ENCODE results near the gene GINS3. TPM values are rescaled to one million over a fixed set of nuclear protein-coding genes. Genes with fewer than 3 reads are reported as not detected.
A peak's percentile ranks its signal among the peaks of the same experiment; 100 is the strongest.

The GINS3 gene
- total RNA-seq, 2 donors from 2014 or later, result 0.77 to 0.86 TPM

DNA sequence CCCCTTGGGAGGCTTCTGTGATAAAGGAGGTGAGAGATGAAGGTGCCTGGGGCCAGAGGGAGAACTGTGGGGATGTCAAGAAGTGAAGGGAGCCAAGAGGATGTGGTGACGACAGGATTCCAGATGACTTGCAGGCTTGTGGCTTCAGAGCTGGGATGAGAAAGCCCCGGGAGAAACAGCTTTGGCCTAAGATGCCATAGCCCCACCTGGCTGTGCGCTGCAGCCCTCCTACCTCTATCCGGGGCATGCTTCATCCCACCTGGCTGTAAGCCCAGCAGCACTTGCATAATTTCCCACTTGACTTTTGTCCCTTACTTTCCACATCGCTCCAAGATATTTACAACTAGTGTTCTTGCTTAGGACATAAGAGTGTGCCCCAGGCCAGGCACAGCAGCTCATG, 29.3 kb downstream of the GINS3 start:
- DNase-seq (no peak), ATAC-seq (no peak)
- H3K36me3 Mint-ChIP-seq (ENCODE audit: low read depth), result peaks cover 5% of the 10 kb centered on the region
- H3K27ac Mint-ChIP-seq, result no peak overlapping the region
- no peak overlapping the region for H3K4me3 Mint-ChIP-seq
- no peaks in the 10 kb centered on the region for H3K9me3 ChIP-seq (ENCODE audit: control insufficient read depth, low read length, poor library complexity, severe bottlenecking)
- H3K4me1 Mint-ChIP-seq, result peaks cover 14% of the 10 kb centered on the region
- H3K27me3 Mint-ChIP-seq, result peaks cover 39% of the 10 kb centered on the region

DNA sequence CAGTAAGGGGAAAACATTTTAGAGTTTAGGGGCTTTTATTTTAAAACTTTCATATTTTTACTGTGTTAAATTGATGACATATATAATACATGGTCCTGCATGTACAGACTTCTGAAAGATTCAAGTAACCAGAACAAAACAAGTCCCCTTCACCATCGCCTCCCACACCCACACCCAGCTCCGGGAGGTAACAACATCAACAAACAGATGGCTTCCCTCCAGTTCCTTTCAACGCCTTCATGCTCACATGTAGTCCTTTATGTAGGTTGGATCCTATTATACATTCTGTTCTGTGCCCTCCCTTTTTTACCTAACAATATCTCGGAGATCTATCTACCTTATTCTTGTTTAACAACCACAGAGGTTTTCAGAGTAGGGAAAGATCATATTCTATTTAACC, 30.5 kb downstream of the GINS3 start:
- peaks cover 29% of the 10 kb centered on the region for H3K27me3 Mint-ChIP-seq
- H3K4me3 Mint-ChIP-seq, result no peak overlapping the region
- no peaks in the 10 kb centered on the region for H3K9me3 ChIP-seq (ENCODE audit: control insufficient read depth, low read length, poor library complexity, severe bottlenecking)
- ATAC-seq, result no peak
- DNase-seq, result no peak
- H3K4me1 Mint-ChIP-seq, result peaks cover 21% of the 10 kb centered on the region
- H3K36me3 Mint-ChIP-seq (ENCODE audit: low read depth), result peaks cover 3% of the 10 kb centered on the region
- no peak overlapping the region for H3K27ac Mint-ChIP-seq

DNA sequence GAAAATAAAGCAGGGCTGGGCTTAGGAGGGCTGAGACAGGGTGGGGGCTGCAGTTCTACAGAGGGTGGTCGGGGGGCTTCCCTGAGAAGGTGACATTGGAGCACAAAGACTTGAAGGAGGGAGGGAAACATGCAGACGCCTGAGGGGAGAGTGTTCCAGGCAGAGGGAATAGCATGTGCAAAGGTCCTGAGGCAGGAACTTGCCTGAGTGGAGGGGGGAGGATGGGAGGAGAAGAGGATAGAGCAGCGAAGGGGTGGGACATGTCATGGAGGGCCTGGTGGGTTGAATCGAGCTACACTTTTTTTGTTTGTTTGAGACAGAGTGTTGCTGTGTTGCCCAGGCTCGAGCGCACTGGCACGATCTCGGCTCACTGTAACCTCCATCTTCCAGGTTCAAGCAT, 33.0 kb downstream of the GINS3 start:
- no peak overlapping the region for H3K4me3 Mint-ChIP-seq

DNA sequence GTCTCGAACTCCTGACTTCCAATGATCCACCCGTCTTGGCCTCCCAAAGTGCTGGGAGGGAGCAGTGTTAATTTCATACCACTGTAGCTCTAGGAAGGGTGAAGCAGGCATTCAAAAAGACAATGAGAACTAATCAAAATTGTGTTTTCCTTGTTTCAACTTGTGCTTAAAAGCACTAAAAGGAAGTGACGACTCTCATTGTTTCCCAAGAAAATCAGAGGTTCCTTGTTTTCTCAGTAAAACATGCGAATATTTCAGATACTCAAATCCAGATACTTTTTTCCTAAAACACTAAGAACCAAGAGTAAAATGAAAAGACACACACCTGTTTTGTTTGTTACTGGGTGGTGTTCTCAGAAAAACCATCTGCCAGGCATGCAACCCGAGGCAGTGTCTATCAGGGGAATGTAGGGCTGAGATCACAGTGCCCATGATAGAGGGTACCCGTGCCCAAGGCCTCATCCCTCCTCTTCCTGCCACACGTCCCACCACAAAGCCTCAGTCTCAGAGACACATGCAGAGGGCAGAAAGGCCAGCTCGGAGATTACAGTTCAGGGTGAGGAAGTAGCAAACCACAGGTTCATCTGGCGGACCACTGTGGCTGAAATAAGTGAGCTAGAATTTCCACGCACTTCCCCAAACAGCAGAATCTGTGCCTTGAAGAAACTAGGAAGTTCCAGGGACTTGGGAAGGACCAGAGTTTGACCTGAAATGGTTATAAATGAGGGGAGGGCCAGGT, 33.7 kb downstream of the GINS3 start:
- Mint-ChIP-seq H3K4me3 (peak overlapping the region; percentile 41), H3K4me1 (peaks cover 20% of the 10 kb centered on the region), H3K27ac (peak overlapping the region; percentile 85), H3K36me3 (ENCODE audit: low read depth) (no peaks in the 10 kb centered on the region), H3K27me3 (peaks cover 13% of the 10 kb centered on the region)
- ATAC-seq (peak; percentile 67), DNase-seq (no peak)
- no peaks in the 10 kb centered on the region for H3K9me3 ChIP-seq (ENCODE audit: control insufficient read depth, low read length, poor library complexity, severe bottlenecking)

More for the DNA sequence above, 33.0 kb downstream of the GINS3 start:
- Mint-ChIP-seq H3K27me3 (peaks cover 20% of the 10 kb centered on the region), H3K27ac (peak overlapping the region; percentile 85), H3K36me3 (ENCODE audit: low read depth) (no peaks in the 10 kb centered on the region), H3K4me1 (peaks cover 21% of the 10 kb centered on the region)
- no peaks in the 10 kb centered on the region for H3K9me3 ChIP-seq (ENCODE audit: control insufficient read depth, low read length, poor library complexity, severe bottlenecking)
- no peak for DNase-seq
- ATAC-seq, result no peak

DNA sequence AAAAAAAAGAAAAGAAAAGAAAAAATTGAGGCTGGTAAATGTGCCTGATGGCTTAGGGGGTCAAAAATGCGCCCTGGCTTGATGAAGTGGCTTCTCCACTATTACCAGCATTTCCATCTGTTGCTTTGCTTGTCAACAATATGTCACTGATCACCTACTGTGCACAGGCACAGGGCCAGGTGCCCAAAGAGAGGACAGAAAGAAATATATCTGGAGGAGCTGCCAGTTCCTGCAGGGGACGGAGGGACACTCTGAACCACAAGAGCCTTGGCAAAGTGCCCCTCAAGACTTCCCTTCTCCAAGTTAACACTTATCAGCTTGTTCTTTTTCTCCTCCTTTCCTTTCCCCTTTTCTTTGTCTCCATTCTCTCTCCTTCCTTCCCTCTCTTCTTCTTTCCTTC, 34.7 kb downstream of the GINS3 start:
- no peaks in the 10 kb centered on the region for H3K36me3 Mint-ChIP-seq (ENCODE audit: low read depth)
- peaks cover 10% of the 10 kb centered on the region for H3K27me3 Mint-ChIP-seq
- H3K4me1 Mint-ChIP-seq, result peaks cover 22% of the 10 kb centered on the region
- peak overlapping the region; percentile 85 for H3K27ac Mint-ChIP-seq
- H3K4me3 Mint-ChIP-seq, result no peak overlapping the region
- DNase-seq (no peak), ATAC-seq (no peak)
- H3K9me3 ChIP-seq (ENCODE audit: control insufficient read depth, low read length, poor library complexity, severe bottlenecking), result no peaks in the 10 kb centered on the region

DNA sequence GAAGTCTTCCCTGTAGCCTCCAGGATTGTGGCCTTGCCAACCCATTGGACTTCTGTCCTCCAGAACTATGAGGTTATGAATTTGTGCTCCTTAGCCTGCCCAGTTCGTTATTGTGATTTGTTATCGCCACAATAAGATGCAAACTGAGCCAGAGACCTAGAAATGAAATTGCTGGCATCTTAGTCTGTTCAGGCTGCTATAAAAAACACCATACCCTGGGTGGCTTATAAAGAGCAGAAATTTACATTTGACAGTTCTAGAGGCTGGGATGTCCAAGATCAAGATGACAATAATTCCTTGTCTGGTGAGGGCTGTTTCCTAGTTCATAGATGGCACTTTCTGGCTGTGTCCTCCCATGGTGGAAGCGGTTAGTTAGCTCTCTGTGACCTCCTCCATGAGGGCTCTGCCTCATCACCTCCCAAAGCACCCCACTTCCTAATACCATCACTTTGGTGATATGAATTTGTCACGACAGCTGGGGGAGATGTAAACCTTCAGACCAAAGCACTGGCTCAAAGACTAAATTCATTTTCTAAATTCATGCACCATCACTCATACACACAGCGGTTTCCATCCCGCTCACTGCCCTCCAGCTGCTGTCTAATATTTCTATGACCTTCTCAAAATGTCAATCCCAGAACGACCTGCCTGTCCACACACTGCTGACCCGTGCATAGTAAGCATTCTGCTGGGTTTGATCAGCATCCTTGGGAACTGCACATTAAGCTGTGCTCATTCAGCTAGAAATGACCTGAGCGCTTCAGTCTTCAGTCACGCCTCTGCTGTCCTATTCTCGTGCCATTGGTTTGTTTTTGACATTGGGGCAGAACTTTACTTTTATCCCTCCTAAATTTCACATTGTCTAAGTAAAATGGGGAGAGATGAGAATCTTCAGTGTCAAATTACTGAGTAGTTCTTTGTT, 36.6 kb downstream of the GINS3 start:
- Mint-ChIP-seq H3K36me3 (ENCODE audit: low read depth) (no peaks in the 10 kb centered on the region), H3K4me3 (no peak overlapping the region), H3K27ac (peak overlapping the region; percentile 43)

DNA sequence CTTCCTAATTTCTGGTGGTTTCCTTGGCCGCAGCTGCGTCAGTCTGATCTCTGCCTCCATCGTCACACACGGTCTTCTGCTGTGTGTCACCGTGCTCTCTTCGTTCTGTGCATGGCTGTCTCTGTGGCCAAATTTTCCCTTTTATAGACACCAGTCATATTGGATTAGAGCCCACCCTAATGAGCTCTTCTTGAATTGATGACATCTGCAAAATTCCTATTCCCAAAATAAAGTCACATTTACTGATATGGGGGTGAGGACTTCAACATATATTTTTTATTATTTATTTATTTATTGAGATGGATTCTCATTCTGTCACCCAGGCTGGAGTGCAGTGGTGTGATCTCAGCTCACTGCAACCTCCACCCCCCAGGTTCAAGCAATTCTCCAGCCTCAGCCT, 38.4 kb downstream of the GINS3 start:
- Mint-ChIP-seq H3K27me3 (peaks cover 6% of the 10 kb centered on the region), H3K4me3 (no peak overlapping the region), H3K27ac (no peak overlapping the region), H3K4me1 (peaks cover 17% of the 10 kb centered on the region), H3K36me3 (ENCODE audit: low read depth) (no peaks in the 10 kb centered on the region)
- H3K9me3 ChIP-seq (ENCODE audit: control insufficient read depth, low read length, poor library complexity, severe bottlenecking), result no peaks in the 10 kb centered on the region
- ATAC-seq, result no peak
- no peak for DNase-seq

More for the DNA sequence above, 36.6 kb downstream of the GINS3 start:
- DNase-seq (no peak), ATAC-seq (no peak)
- H3K27me3 Mint-ChIP-seq, result peaks cover 6% of the 10 kb centered on the region
- H3K4me1 Mint-ChIP-seq, result peaks cover 22% of the 10 kb centered on the region
- no peaks in the 10 kb centered on the region for H3K9me3 ChIP-seq (ENCODE audit: control insufficient read depth, low read length, poor library complexity, severe bottlenecking)

DNA sequence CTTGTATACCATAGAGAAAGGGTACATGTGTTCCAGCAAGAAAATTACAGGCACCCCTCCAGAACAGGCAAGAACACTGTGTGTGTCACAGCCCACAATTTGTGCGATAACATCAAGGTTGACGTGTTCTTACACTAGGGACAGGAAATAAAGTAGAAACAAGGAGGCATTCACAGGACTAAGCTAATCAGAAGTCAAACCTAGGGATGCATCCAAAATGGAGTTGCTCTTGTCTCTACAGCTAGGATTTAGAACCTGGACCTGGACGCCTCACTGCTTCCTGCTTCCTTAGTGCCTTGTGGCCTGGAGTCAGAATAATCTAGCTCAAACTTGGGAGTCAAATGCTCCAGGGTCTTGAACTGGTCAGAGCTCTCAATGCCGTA, 41.3 kb downstream of the GINS3 start:
- H3K4me3 Mint-ChIP-seq, result no peak overlapping the region
- H3K36me3 Mint-ChIP-seq (ENCODE audit: low read depth), result no peaks in the 10 kb centered on the region
- no peak overlapping the region for H3K27ac Mint-ChIP-seq
- H3K27me3 Mint-ChIP-seq, result peaks cover 12% of the 10 kb centered on the region
- H3K9me3 ChIP-seq (ENCODE audit: control insufficient read depth, low read length, poor library complexity, severe bottlenecking), result no peaks in the 10 kb centered on the region
- ATAC-seq, result no peak
- peaks cover 4% of the 10 kb centered on the region for H3K4me1 Mint-ChIP-seq
- DNase-seq, result no peak

DNA sequence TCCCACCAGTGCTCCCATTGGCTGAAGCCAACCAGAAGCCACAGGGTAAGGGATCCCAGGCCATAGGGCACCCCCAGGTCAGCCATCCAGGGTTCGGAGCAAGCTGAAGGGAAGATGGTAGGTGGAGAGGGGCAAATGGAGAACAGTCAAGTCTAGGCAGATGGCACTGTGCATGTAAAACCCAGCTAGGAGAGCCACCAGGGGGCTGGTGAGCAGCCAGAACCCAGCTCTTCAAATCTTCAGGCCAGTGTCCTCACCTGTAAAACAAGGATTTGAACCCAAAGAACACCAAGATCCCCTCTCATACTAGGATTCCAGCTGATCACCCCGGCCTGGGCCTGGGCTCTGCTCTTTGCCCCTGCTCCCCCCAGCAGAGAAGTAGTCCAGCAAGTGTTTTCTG, 43.5 kb downstream of the GINS3 start:
- H3K4me3 Mint-ChIP-seq, result no peak overlapping the region
- H3K4me1 Mint-ChIP-seq, result peaks cover 2% of the 10 kb centered on the region
- ATAC-seq, result no peak
- H3K27me3 Mint-ChIP-seq, result peaks cover 17% of the 10 kb centered on the region
- H3K9me3 ChIP-seq (ENCODE audit: control insufficient read depth, low read length, poor library complexity, severe bottlenecking), result no peaks in the 10 kb centered on the region
- DNase-seq, result no peak
- H3K27ac Mint-ChIP-seq, result no peak overlapping the region
- no peaks in the 10 kb centered on the region for H3K36me3 Mint-ChIP-seq (ENCODE audit: low read depth)

DNA sequence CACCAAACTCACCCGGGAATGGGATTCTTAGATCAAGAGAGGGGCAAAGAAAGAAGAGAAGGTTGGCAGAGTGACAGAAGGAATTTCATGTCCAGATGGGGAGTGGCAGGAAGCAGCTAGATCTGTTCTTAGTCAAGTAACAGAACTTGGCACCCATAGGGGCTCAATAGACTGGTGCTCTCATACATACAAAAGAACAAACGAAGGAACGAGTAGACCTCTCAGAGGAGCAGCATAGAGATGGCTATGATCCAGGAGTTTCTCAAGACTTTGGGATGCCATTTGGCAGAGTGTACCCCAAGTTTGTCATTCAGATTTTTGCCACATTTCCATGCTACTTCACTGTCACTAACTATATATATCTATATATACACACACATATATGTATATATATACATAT, 47.9 kb downstream of the GINS3 start:
- Mint-ChIP-seq H3K4me3 (no peak overlapping the region), H3K27ac (no peak overlapping the region), H3K27me3 (peaks cover 39% of the 10 kb centered on the region), H3K4me1 (peaks cover 7% of the 10 kb centered on the region), H3K36me3 (ENCODE audit: low read depth) (peaks cover 3% of the 10 kb centered on the region)
- no peaks in the 10 kb centered on the region for H3K9me3 ChIP-seq (ENCODE audit: control insufficient read depth, low read length, poor library complexity, severe bottlenecking)
- DNase-seq (no peak), ATAC-seq (no peak)

DNA sequence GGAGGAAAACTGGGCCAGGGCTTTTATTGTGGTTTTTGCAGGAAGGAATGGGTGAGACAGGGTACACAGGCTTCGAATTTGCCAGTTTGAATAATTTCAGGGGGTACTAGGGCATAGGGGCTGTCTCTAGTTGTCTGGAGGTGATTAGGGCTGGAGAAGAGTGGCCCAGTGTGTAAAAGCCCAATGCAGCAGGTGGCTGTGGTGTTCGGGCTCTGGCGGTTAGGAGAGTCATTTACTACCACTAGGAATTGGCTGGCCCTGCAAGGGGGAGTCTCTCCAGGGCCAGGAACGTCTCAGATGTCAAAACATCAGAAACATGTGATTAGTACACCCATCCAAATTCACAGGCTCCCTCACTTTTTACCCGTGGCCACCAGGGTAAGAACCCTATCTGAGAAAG, 50.3 kb downstream of the GINS3 start:
- Mint-ChIP-seq H3K4me3 (no peak overlapping the region), H3K27ac (no peak overlapping the region), H3K36me3 (ENCODE audit: low read depth) (peaks cover 3% of the 10 kb centered on the region), H3K4me1 (peaks cover 7% of the 10 kb centered on the region), H3K27me3 (peaks cover 39% of the 10 kb centered on the region)
- DNase-seq (no peak), ATAC-seq (no peak)
- H3K9me3 ChIP-seq (ENCODE audit: control insufficient read depth, low read length, poor library complexity, severe bottlenecking), result no peaks in the 10 kb centered on the region

DNA sequence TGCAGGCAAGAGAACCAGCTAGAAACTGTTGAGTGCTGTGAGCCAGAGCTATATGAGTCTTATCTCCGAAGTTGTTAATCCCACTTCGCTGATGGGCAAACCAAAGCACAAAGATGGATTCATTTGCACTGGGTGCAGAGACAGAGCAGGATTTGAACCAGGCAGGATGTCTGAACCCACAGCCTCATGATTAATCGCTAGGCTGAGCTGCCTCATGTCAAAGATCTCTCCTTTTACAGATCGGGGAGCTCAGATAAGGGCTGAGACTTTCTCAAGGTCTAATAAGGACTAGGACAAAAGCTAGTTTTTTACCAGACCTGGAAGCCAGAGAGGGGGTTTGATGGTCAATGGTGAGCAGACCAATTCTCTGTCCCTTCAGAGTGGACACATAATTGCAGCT, 51.5 kb downstream of the GINS3 start:
- ATAC-seq, result no peak
- H3K4me3 Mint-ChIP-seq, result no peak overlapping the region
- peaks cover 7% of the 10 kb centered on the region for H3K4me1 Mint-ChIP-seq
- H3K27me3 Mint-ChIP-seq, result peaks cover 35% of the 10 kb centered on the region
- peaks cover 3% of the 10 kb centered on the region for H3K36me3 Mint-ChIP-seq (ENCODE audit: low read depth)
- H3K9me3 ChIP-seq (ENCODE audit: control insufficient read depth, low read length, poor library complexity, severe bottlenecking), result no peaks in the 10 kb centered on the region
- no peak for DNase-seq
- no peak overlapping the region for H3K27ac Mint-ChIP-seq

DNA sequence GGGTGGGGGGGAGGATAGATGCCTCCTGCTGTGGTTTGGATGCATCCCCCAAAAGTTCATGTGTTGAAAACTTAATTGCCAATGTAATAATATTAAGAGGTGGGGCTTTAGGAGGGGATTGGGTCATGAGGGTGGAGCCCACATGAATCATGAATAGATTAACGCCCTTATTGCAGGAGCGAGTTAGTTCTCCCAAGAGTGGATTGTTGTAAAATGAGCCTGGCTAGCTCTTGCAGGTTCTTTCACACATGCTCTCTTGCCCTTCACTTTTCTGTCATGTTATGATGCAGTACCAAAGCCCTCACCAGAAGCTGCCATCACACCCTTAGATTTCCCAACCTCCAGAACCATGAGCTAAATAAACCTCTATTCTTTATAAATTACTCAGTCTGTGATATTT, 52.0 kb downstream of the GINS3 start:
- Mint-ChIP-seq H3K27me3 (peaks cover 39% of the 10 kb centered on the region), H3K4me3 (no peak overlapping the region), H3K36me3 (ENCODE audit: low read depth) (peaks cover 3% of the 10 kb centered on the region), H3K27ac (no peak overlapping the region), H3K4me1 (peaks cover 7% of the 10 kb centered on the region)
- DNase-seq (no peak), ATAC-seq (no peak)
- no peaks in the 10 kb centered on the region for H3K9me3 ChIP-seq (ENCODE audit: control insufficient read depth, low read length, poor library complexity, severe bottlenecking)
